ENCODE results near the gene SPG11.
"Not testable (repeated sequence)": the region's sequence is repeated elsewhere in the genome, so short reads cannot be mapped to it uniquely, and the experiment has no call there.

The SPG11 gene

GRCh38 chr15:44673639-44674038 lies 10.2 kb upstream of the SPG11 start:
- no peak for DNase-seq (ENCODE audit: low read depth)

GRCh38 chr15:44670087-44670950 lies 6.9 kb upstream of the SPG11 start:
- DNase-seq (ENCODE audit: low read depth): no peak

- DNase-seq (ENCODE audit: low read depth): no peak
Observed at GRCh38 chr15:44668921-44669320, 5.5 kb upstream of the SPG11 start.

GRCh38 chr15:44667039-44667360 lies 3.5 kb upstream of the SPG11 start:
- no peak for DNase-seq (ENCODE audit: low read depth)

GRCh38 chr15:44666210-44667038 lies 3.0 kb upstream of the SPG11 start:
- no peak for DNase-seq (ENCODE audit: low read depth)

GRCh38 chr15:44662478-44663409 lies 718 bp downstream of the SPG11 start:
- DNase-seq (ENCODE audit: low read depth): peak; percentile 68

GRCh38 chr15:44661576-44661975 lies 1.9 kb downstream of the SPG11 start:
- DNase-seq (ENCODE audit: low read depth): no peak

- DNase-seq (ENCODE audit: low read depth): no peak
Observed at GRCh38 chr15:44659056-44659455, 4.4 kb downstream of the SPG11 start.

- no peak for DNase-seq (ENCODE audit: low read depth)
Observed at GRCh38 chr15:44657378-44657777, 6.1 kb downstream of the SPG11 start.

GRCh38 chr15:44656913-44657312 lies 6.5 kb downstream of the SPG11 start:
- DNase-seq (ENCODE audit: low read depth): no peak

GRCh38 chr15:44656298-44656697 lies 7.2 kb downstream of the SPG11 start:
- DNase-seq (ENCODE audit: low read depth): no peak

GRCh38 chr15:44654858-44655257 lies 8.6 kb downstream of the SPG11 start:
- DNase-seq (ENCODE audit: low read depth): peak; percentile 56

- DNase-seq (ENCODE audit: low read depth): no peak
Observed at GRCh38 chr15:44647637-44648036, 15.8 kb downstream of the SPG11 start.

- no peak for DNase-seq (ENCODE audit: low read depth)
Observed at GRCh38 chr15:44647036-44647435, 16.4 kb downstream of the SPG11 start.

GRCh38 chr15:44646460-44646859 lies 17.0 kb downstream of the SPG11 start:
- DNase-seq (ENCODE audit: low read depth): no peak

GRCh38 chr15:44641651-44642050 lies 21.8 kb downstream of the SPG11 start:
- no peak for DNase-seq (ENCODE audit: low read depth)

GRCh38 chr15:44636976-44637375 lies 26.5 kb downstream of the SPG11 start:
- peak; percentile 0 for DNase-seq (ENCODE audit: low read depth)

- DNase-seq (ENCODE audit: low read depth): peak; percentile 61
Observed at GRCh38 chr15:44633603-44634002, 29.9 kb downstream of the SPG11 start.

- DNase-seq (ENCODE audit: low read depth): not testable (repeated sequence)
Observed at GRCh38 chr15:44625286-44625685, 38.2 kb downstream of the SPG11 start.

GRCh38 chr15:44623178-44623577 lies 40.3 kb downstream of the SPG11 start:
- no peak for DNase-seq (ENCODE audit: low read depth)

GRCh38 chr15:44620081-44620480 lies 43.4 kb downstream of the SPG11 start:
- no peak for DNase-seq (ENCODE audit: low read depth)

GRCh38 chr15:44616974-44617373 lies 46.5 kb downstream of the SPG11 start:
- DNase-seq (ENCODE audit: low read depth): no peak

Measured in EH (cell line).